Thyroid gland (tissue), 4 donors: Measurements from ENCODE around the gene GIMAP5.

Source experiments
- POLR2A ChIP-seq, 2 donors: fragments of 450-650 bp; IDR thresholded peaks; one replicate each; pipeline ENCODE4 v1.6.1; 2017; ENCODE audit warnings: antibody characterized with exemption in 2 of 2, mild to moderate bottlenecking in 2 of 2, moderate library complexity in 1 of 2
- TF ChIP-seq, protein P1 (sequence below), 6 experiments: fragments of 200-600 bp in 3 of 6; fragments of 450-650 bp in 3 of 6; sonication (generic) in 3 of 6; IDR thresholded peaks; one replicate each; pipeline ENCODE4 v1.5.1; 2016 to 2019; ENCODE audit warnings: antibody characterized with exemption in 6 of 6, mild to moderate bottlenecking in 2 of 6, inconsistent platforms in 1 of 6, moderate library complexity in 1 of 6

DNA sequence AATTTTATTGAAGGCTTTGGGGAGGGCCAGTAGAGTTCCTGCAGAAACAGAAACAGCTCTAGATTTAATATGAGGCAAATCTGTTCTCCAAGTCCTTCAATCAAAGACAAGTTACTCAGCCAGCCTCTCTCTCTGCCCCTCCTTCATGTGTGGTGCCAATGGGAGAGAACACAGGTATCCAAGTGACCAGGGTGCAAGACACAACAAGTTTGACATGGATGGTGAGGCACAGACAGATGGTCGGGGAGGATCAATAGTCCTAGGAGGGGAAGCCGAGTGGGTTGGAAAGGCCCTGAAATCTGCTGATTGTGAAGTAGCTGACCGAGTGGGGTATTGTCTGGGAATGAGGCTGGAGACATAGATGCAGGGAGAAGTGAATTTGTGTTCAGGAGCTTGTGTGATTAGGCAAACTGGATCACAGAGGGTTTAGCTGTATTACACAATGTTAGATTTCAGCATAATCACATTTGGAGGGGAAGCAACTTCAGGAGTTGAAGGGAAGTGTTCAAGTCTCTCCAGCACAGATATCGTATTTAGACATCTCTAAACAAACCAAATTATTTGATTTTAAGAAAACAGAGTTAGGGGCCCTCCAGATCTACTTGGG lies 19.3 kb upstream of the GIMAP5 start:
- TF ChIP-seq, protein P1, sequence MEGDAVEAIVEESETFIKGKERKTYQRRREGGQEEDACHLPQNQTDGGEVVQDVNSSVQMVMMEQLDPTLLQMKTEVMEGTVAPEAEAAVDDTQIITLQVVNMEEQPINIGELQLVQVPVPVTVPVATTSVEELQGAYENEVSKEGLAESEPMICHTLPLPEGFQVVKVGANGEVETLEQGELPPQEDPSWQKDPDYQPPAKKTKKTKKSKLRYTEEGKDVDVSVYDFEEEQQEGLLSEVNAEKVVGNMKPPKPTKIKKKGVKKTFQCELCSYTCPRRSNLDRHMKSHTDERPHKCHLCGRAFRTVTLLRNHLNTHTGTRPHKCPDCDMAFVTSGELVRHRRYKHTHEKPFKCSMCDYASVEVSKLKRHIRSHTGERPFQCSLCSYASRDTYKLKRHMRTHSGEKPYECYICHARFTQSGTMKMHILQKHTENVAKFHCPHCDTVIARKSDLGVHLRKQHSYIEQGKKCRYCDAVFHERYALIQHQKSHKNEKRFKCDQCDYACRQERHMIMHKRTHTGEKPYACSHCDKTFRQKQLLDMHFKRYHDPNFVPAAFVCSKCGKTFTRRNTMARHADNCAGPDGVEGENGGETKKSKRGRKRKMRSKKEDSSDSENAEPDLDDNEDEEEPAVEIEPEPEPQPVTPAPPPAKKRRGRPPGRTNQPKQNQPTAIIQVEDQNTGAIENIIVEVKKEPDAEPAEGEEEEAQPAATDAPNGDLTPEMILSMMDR (IDR thresholded peaks at IDR 0.05) = no peak
- no peak for TF ChIP-seq POLR2A (IDR thresholded peaks at IDR 0.05)
